Pons (tissue), 1 donor: ENCODE data around the gene TLCD5.

ENCODE experiments used
- DNase-seq: peaks from one replicate; pipeline ENCODE4 v3.0.0-alpha.2; 2016; ENCODE audit warnings: low spot score

The TLCD5 gene

DNA sequence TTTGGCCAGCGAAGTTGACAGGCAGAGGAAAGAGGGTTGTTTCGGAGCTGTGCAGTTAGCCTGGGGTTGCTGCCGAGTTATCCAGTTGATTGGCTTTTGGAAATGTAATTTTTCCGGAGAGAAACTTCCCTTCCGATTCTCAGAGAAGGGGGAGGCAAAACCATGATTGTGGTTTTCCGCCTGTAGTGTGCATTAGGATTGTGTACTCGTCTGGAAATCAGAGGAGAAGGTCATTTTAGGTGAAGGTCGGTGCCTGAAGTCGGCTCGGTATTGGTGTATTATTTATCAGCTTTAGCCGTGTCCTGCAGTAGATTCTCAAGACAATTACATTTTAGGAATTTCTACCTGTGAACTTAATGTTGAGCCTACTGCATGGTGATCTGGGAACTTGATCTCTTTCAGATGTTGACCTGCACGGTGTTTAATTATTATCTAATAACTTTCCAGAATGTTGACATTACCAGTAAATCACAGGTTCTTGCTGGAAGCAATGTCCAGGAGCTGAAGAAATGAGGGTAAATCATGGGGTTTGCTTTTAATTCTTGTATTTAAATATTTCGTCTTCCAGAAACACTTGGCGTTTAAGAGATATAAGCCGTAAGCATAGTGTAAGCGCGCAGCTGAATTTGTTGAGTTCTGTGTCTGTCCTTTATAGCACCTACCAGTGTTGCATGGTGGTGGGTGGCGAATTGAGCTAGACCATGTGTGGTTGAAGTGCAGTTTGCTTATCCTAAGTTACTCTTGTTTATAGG lies 12.4 kb downstream of the TLCD5 start:
- DNase-seq = peak; percentile 23

DNA sequence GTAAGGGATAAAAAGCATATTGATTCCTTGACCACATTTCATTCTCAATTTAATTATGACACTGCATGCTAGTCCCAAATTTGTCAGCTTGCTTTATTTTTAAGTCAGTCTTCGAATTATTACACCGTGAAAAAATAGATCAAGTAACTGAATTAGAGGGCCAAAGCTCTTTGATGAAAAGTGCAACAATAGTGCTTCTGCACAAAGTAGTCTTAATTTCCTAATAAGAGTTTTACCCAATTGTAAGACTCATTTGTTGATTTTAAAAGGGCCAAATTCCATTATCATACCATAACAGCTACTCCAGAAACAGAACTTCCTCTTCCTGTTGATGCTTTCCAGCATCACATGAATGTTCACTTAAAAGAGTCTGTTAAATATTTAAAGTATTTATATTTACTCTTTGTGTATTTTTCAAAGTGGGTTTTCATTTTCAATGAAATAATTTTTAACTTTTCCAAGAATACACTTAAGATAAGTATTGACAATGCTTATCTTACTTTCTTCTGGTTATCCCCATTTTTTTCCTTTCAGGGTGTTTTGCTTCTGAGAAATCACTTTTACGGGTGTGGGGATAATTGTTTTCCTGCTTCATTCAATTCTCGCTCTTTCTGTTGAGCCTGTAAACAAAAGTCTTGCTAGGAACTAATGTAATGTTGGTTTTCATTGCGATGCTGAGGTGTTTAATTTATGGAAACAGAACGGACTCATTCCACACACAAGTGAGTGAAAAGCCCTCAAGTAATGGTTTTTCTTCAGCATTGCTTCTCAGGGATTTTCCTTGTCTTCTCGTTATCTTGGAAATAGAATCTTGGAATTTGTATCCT lies 13.2 kb downstream of the TLCD5 start:
- peak; percentile 25 for DNase-seq

DNA sequence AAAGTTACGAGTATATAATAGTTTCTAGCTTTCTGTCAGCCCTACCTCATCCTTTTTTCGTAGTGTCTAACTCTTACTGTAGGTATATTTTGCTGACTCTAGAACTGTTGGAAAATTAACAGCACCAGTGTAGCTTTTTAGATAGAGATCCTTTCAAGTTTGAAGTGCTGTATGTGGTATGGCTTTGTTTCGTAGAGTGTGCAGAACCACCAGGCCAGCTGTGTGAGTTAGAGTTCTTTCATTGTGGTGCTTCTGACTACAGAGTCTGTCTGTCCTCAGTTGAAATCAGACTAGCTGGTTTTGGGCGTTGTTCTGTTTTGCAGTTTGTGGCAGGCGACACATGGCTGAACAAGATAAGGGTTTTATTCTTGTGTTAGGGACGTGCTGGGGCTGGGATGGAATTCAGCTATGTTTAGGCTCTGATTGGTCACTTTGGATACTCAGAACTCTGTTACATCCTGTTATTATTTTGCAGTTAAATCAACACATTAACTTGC lies 14.3 kb downstream of the TLCD5 start:
- DNase-seq = peak; percentile 91

DNA sequence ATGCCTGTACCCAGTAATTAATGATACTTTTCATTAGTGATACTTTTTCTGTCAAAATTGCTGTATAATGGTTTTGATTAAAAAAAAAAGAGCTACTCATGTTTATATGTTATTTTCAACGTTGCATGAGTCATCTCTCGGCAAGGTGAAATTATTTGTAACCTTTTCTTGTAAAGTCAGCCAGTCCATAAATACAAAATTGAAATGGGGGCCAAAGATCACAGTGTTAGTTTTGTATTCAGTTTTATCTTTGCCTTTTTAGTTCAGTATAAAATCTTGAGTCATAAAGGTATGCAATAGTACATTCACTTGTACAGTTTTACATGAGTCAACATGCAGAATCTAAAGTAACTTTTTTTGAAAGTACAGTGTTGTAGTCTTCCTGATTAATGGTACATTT lies 15.4 kb downstream of the TLCD5 start:
- DNase-seq = no peak

DNA sequence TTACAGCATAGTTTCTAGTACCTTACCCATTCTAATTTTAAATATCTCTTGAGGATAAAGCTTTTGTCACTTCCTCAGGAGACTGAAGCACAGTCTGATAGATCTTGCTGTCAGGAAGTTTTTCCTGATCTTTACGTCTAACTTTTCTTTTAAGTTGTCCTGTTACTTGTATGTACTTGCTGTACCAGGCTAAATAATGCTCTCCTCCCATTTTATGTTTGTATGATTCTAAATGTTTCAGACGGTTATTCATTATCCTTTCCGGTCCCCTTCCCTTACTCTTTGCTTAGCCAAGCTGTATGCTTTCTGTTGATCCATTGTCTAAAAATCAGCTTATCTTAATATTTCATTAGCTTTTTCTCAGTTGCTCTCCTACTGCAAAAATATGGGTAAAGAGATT lies 17.1 kb downstream of the TLCD5 start:
- no peak for DNase-seq

DNA sequence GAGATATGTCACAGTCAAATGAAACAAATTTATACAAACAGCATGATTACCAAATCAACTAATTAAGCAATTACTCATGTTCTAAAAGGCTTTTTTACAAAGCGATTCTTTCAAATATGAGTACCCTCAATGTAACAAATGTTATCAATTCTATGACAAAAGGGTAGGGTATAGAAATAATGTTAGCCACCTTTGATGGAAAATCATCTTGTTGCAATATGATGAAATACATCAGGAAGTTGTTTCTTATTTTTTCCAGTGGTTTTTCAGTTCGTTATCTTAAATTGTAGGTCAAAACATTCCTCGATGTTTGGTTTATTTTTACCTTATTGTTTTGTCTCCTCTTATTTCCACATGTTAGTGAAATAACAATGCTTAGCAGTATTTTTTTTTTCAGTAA lies 17.6 kb downstream of the TLCD5 start:
- no peak for DNase-seq

DNA sequence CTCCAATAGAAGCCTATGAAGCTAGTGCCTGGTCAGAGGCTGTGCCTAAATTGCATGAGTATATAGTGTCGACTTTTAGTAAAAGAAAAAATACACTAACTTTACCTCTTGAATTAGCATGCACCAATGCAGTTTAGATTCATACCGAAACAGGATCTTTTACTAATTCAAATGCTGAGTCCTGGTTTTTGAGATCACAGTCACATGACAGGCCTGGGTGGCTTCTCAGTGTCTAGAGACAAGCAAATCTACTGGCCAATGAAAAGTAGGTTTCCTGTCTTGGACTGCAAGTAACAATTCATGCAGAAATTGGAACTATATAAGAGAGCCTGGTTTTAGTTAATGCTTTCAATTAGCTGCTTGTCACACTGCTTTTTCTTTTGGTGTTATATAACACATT lies 18.3 kb downstream of the TLCD5 start:
- DNase-seq = peak; percentile 80

DNA sequence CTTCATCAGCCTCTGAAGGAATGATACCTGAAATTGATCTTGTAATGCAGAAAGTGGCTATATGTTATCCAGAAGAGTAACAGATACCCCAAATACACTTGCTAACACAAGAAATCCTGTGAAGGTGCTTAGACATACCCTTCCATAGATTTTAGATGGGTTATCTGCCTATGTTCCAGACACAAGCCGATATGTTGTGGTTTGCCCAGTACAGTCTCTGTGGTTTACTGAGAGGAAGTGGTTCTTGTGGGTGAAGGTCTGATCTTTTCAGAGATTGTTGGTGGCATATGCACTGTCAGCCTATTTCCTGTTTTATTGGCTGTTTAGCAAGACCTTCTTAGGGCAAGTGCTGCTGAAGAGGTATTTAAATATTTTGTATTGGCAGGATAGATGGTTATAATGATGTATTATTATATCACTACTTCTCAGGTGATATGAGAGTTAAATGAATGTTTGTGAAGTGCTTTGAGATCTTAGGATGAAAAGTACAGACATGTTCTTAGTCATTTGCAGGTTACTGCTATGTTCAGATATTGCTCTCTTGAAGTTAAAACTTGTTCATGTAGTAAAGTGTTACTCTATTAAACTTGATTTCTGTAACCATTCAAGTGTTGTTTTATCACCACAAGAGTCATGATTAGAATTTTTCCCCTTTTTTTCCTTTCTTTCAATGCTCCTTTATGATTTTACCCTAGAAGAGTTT lies 19.4 kb downstream of the TLCD5 start:
- peak; percentile 66 for DNase-seq

DNA sequence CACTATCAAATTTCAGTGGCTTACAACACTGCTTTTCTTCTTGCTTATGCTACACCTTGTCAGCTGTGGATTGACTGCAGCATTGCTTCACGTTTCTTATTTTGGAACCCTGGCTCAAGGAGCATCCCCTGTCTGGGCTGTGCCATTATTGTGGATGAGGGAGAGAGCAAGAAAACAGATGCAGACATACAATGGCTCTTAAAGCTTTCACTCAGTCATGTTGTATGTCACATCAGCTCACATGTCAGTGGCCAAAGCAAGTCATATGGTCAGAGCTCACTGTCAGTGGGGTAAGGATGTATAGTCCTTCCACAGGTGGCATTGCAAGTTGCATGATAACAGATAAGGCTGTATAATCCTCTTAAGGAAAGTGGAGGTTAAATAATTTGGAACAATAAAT lies 21.1 kb downstream of the TLCD5 start:
- no peak for DNase-seq

DNA sequence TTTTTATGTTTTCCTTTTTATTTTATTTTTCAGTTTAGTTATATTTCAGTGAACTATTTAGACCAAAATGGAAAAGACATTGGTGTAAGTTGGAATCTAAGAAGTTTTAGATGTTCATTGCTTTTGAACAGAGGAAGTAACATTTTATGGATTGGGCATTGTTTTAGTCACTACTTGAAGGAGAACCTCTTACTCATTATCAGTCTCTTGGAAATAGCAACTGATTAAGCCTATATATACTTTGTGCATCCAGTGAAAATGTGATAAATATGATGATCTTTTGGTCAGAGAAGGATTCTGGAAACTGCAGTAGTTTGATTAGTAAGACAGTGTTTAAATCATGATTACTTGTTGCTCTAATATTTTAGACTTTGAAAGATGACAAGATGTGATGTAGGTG lies 25.5 kb downstream of the TLCD5 start:
- DNase-seq = no peak

DNA sequence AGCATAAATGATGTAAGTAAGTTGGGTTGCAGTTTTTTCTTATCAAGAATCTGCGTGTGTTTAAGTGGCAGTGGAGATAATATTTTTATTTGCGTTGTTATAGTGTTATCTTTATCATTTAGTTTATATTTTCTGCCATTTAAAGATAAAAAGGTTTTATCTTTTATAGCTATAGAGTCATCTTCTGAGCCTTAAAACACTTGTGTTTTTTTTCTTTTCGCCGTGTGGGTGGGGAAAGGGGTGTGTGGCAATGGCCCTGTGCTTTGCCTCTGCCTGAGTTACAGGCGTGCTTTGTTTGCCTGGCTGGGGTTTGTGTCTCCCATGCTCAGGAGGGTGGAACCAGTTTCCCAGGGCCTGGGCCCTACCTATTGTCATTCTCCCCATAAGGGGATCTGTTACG lies 27.3 kb downstream of the TLCD5 start:
- DNase-seq = no peak

DNA sequence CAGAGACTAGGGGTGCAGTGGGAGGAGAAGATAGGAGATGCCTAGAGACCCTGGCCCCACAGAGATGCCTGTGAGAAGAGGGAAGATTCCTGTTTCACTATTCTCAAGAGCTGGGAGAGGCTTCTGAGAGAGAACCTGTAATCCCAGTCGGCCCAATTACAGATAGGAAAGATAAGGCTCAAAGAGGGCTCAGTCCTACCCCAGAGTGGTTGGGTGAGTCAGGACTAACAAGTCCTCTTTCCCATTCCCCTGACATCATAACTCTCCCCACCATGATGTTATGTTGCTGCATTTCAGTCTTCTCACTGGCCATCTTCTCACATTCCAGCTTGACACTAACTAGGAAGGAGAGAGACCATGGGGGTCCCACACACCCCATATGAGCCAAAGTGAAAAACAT lies 29.0 kb downstream of the TLCD5 start:
- DNase-seq = no peak

DNA sequence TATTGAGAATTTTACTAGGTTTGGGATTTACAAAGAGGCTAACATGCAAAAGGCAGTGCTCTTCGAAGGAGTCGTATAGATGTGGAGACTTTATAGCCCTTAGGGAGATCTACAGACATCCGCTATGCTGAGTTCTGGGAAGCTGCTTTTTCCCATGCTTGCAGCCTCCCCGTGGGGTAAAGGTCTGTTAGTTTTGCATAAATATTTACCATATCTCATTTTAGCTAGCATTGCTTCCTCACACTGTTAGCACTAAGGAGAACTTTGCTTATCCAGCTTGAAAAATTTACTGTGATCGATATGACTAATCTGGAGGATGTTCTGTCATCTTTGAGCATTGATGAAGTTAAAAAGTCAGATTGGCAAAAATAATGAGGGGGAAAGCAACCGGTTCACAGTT lies 29.7 kb downstream of the TLCD5 start:
- no peak for DNase-seq

DNA sequence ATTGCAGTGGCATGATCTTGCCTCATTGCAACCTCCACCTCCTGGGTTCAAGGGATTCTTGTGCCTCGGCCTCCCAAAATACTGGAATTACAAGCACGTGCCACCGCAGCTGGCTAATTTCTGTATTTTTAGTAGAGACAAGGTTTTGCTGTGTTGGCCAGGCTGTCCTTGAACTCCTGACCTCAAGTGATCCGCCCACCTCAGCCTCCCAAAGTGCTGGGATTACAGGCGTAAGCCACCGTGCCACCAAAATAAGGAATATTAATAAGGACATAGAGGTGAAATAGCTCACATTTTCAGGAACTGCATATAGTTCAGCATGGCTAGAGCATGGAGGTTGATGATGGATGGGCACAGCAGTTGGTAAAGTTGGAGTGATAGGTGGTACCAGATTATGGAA lies 32.5 kb downstream of the TLCD5 start:
- no peak for DNase-seq

DNA sequence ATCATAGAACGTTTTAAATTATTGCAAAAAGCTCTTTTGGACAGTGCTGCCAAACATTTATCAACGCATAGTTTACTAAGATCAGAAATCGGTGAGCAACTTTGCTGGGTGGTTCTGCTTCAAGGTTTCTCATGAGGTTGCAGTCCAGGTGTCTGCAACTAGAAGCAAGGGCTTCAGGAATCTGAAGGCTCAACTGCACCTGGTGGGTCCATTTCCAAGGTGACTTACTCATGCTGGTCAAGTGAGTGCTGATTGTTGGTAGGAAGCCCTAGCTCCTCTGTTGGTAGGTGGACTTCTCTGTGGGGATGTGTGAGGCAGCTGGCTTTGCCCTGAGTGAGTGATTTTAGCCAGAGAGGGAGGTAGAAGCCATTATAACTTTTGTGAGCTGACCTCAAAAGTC lies 33.6 kb downstream of the TLCD5 start:
- no peak for DNase-seq

DNA sequence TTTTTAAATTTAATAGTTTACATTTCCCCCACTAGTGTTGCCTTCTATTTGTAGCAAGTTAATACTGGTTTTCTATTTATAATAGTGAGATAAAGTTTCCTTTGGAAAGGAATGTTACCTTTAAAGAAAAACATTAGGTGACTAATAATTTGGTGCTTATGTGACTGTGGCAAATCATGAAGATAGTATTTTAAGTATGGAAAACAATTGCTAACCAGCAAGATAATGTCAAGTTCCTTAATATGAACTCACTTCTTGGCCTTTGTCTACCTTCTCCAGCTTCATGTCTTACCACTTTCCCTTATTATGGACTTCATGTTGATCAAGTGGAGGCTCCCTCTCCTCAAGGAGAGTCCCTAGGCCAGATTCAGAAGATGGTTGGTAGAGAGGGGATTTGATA lies 38.3 kb downstream of the TLCD5 start:
- no peak for DNase-seq

DNA sequence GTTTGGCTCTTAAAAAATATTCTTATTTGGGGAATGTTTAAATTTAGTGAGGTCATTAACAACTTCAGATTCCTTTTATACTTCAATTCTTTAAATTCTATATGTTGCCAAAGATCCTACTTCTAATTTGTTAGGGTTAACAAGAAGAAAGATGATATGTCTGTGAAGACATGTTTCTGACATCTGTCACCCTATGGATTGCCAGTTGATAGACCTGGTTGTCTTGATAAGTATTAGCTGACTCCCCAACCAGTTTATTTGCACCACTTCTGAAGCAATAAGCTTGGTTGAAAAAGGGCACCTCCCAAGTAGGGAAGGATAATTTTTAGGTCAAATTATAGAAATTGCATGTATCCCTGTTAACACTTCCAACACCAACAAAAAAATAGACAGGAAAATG lies 40.4 kb downstream of the TLCD5 start:
- DNase-seq = no peak

DNA sequence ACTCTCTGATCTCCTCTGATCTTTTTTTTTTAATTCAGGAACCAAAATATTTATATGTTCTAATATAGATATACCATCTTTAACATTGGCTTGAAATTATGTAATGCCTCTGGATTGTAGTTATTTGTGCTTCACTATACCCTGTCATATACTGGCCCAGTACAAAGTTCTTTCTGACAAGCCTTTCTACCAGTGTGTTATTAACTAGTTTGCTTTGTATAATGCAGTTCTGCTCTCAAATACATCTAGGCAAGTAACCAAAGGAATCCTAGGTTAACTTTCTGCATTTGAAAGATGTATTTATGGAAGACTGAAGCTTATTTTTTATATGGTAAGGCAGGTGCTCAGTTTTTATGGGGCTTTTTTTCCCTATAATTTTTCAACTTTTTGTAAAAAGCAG lies 47.2 kb downstream of the TLCD5 start:
- no peak for DNase-seq

DNA sequence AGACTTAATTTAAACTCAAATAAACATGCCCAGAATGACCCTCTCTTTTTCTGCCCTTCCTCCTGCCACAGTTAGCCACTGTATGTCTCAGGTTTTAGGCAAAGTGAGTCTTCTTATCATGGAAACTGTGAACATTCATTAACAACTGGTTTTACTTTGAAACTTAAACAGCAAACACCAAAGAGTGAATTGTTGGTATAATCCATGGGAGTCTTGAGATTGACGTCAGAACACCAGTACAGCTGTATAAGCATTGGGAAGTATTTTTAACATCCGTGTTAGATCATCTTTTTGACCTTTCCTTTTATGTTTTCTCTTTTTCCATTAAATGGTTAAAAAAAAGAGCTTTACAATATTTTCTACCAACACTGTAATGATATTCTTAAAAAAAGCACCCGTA lies 50.0 kb downstream of the TLCD5 start:
- no peak for DNase-seq

DNA sequence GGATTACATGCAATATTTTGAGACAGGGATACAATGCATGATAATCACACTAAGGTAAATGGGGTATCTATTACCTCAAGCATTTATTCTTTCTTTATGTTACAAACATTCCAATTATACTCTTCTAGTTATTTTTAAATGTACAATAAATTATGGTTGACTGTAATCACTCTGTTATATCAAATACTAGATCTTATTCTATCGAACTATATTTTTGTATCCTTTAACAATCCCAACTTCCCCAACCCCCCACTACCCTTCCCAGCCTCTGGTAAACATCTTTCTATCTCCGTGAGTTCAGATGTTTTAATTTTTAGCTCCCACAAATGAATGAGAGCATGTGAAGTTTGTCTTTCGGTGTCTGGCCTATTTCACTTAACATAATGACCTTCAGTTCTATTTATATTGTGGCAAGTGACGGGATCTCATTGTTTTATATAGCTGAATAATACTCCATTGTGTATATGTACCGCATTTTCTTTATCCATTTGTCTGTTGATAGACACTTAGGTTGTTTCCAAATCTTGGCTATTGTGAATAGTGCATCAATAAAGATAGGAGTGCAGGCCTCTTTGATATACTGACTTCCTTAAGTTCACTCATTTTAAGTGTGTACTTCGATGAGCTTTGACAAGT lies 51.6 kb downstream of the TLCD5 start:
- no peak for DNase-seq

DNA sequence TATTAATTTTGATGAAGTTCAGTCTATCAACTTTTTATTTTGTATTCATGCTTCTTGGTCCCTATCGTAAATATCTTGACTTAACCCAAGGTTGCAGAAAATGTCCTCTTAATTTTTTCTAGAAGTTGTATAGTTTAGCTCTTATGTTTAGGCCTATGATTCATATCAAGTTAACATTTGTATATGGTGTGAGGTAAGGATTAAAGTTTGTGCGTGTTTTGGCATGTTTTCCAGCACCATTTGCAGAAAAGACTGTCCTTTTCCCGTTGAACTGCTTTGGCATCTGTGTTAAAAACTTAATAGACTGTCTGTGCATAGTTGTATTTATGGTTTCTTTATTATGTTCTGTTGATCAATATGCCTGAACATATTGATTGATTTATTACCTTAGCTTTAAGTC lies 53.4 kb downstream of the TLCD5 start:
- DNase-seq = no peak

DNA sequence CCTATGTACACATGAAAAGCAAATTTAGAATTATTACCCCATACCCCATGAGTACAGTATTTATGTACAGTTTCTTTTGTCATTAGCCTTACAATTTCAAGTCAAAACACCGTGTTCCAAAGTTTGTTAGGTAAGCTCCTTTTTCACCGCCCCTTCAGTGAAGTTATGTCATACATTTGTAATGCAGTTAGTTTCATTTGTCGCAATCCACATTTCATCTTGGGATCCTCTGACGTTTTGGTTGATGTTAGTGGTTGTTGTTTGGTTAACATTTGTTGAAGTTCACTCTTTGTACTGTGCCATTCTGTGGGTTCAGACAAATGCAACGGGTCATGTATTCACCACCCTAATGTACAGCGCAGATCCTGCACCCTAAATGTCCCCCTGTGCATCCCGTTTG lies 56.3 kb downstream of the TLCD5 start:
- no peak for DNase-seq
